ENCODE data around the gene SORT1. TPM values are rescaled to one million over a fixed set of nuclear protein-coding genes. Genes with fewer than 3 reads are reported as not detected.

The SORT1 gene
- total RNA-seq, 1 experiment from 2014 or later = 9.2 TPM

GRCh38 chr1:109369167-109369746, 28.5 kb downstream of the SORT1 start:
- ATAC-seq = no peak
- H3K4me1 ChIP-seq (ENCODE audit: insufficient read depth, low read length) = peaks cover 26% of the 10 kb centered on the region
- H3K9me2 ChIP-seq (replicated peaks; ENCODE audit: low read length) = no peaks in the 10 kb centered on the region
- TF ChIP-seq EZH2phosphoT487 (IDR thresholded peaks at IDR 0.05; ENCODE audit: borderline replicate concordance, low read length) (no peak), CTCF (conservative IDR thresholded peaks at IDR 0.05; ENCODE audit: low read depth, low read length) (no peak), EZH2 (IDR thresholded peaks at IDR 0.05; ENCODE audit: low read length, unreplicated experiment) (no peak)
- H3K9ac ChIP-seq (ENCODE audit: low read length) = no peak overlapping the region
- H4K20me1 ChIP-seq (ENCODE audit: low read length) = no peaks in the 10 kb centered on the region
- no peak for DNase-seq
- peaks cover 4% of the 10 kb centered on the region; the same call in 1 of the 2 replicates for H3K79me2 ChIP-seq (ENCODE audit: low read length)
- H2AFZ ChIP-seq (ENCODE audit: low read length) = no peak overlapping the region
- no peak overlapping the region for H3K27ac ChIP-seq (ENCODE audit: low read length)
- CTCF ChIA-PET = no interaction called here
- H3K9me3 ChIP-seq (ENCODE audit: low read length) = no peaks in the 10 kb centered on the region
- H3K27me3 ChIP-seq (ENCODE audit: low read length) = no peaks in the 10 kb centered on the region
- H3K4me3 ChIP-seq (ENCODE audit: low read length) = no peak overlapping the region
- no TSS peak for BruUV-seq (replicated peaks)
- H3K4me2 ChIP-seq (ENCODE audit: low read length) = no peak overlapping the region
- H3F3A ChIP-seq (ENCODE audit: low read length, unreplicated experiment) = no peaks in the 10 kb centered on the region
- intact Hi-C loops (cut with micrococcal nuclease) = no loop called here
- H3K36me3 ChIP-seq (ENCODE audit: low read depth, low read length) = no peaks in the 10 kb centered on the region
- POLR2A ChIA-PET (ENCODE audit: unreplicated experiment) = no interaction called here

GRCh38 chr1:109368464-109368863, 29.3 kb downstream of the SORT1 start:
- Histone ChIP-seq H3K36me3 (ENCODE audit: low read depth, low read length) (no peaks in the 10 kb centered on the region), H3K27ac (ENCODE audit: low read length) (no peak overlapping the region), H3F3A (ENCODE audit: low read length, unreplicated experiment) (no peaks in the 10 kb centered on the region), H3K4me1 (ENCODE audit: insufficient read depth, low read length) (peaks cover 26% of the 10 kb centered on the region), H3K27me3 (ENCODE audit: low read length) (no peaks in the 10 kb centered on the region), H3K4me3 (ENCODE audit: low read length) (no peak overlapping the region), H4K20me1 (ENCODE audit: low read length) (no peaks in the 10 kb centered on the region), H3K4me2 (ENCODE audit: low read length) (no peak overlapping the region), H3K79me2 (ENCODE audit: low read length) (peaks cover 4% of the 10 kb centered on the region; the same call in 1 of the 2 replicates), H3K9ac (ENCODE audit: low read length) (no peak overlapping the region), H2AFZ (ENCODE audit: low read length) (no peak overlapping the region), H3K9me2 (replicated peaks; ENCODE audit: low read length) (no peaks in the 10 kb centered on the region), H3K9me3 (ENCODE audit: low read length) (no peaks in the 10 kb centered on the region)
- no TSS peak for BruUV-seq (replicated peaks)
- intact Hi-C loops (cut with micrococcal nuclease) = no loop called here
- ATAC-seq = no peak
- POLR2A ChIA-PET (ENCODE audit: unreplicated experiment) = no interaction called here
- CTCF ChIA-PET = no interaction called here
- DNase-seq = no peak
- TF ChIP-seq EZH2phosphoT487 (IDR thresholded peaks at IDR 0.05; ENCODE audit: borderline replicate concordance, low read length) (no peak), CTCF (conservative IDR thresholded peaks at IDR 0.05; ENCODE audit: low read depth, low read length) (no peak), EZH2 (IDR thresholded peaks at IDR 0.05; ENCODE audit: low read length, unreplicated experiment) (no peak)

- Histone ChIP-seq H3K27me3 (ENCODE audit: low read length) (no peaks in the 10 kb centered on the region), H3K9me2 (replicated peaks; ENCODE audit: low read length) (no peaks in the 10 kb centered on the region), H2AFZ (ENCODE audit: low read length) (no peak overlapping the region), H3K4me1 (ENCODE audit: insufficient read depth, low read length) (peaks cover 26% of the 10 kb centered on the region), H4K20me1 (ENCODE audit: low read length) (no peaks in the 10 kb centered on the region), H3K79me2 (ENCODE audit: low read length) (no peaks in the 10 kb centered on the region), H3K9ac (ENCODE audit: low read length) (no peak overlapping the region), H3F3A (ENCODE audit: low read length, unreplicated experiment) (no peaks in the 10 kb centered on the region), H3K36me3 (ENCODE audit: low read depth, low read length) (no peaks in the 10 kb centered on the region), H3K27ac (ENCODE audit: low read length) (no peak overlapping the region), H3K9me3 (ENCODE audit: low read length) (no peaks in the 10 kb centered on the region), H3K4me2 (ENCODE audit: low read length) (no peak overlapping the region), H3K4me3 (ENCODE audit: low read length) (no peak overlapping the region)
- ChIA-PET CTCF (no interaction called here), POLR2A (ENCODE audit: unreplicated experiment) (no interaction called here)
- DNase-seq (no peak), ATAC-seq (no peak)
- intact Hi-C loops (cut with micrococcal nuclease) = no loop called here
- no peak for TF ChIP-seq EZH2 (IDR thresholded peaks at IDR 0.05; ENCODE audit: low read length, unreplicated experiment)
- TF ChIP-seq EZH2phosphoT487 (IDR thresholded peaks at IDR 0.05; ENCODE audit: borderline replicate concordance, low read length) = no peak
- TF ChIP-seq CTCF (conservative IDR thresholded peaks at IDR 0.05; ENCODE audit: low read depth, low read length) = no peak
- no TSS peak for BruUV-seq (replicated peaks)
Measured at GRCh38 chr1:109367626-109368025, 30.1 kb downstream of the SORT1 start.
